Effector memory CD4-positive, alpha-beta T cell (primary cell): ENCODE data around the gene TRIOBP.

Experiments used
- DNase-seq, 3 donors: peaks; one replicate each; pipeline ENCODE4 v3.0.0-alpha.2; 2020
- H3K27ac ChIP-seq: 2 replicates; pipeline ENCODE4 v1.7.0; 2013; ENCODE audit warnings: mild to moderate bottlenecking, low read length, moderate library complexity; ENCODE audit not compliant: insufficient read depth, poor library complexity, severe bottlenecking
- H3K27me3 ChIP-seq: replicated peaks from 2 replicates; pipeline ENCODE4 v1.7.0; 2013; ENCODE audit warnings: mild to moderate bottlenecking, low read length; ENCODE audit not compliant: insufficient read depth, control insufficient read depth, poor library complexity, severe bottlenecking
- H3K36me3 ChIP-seq: 2 replicates; pipeline ENCODE4 v1.7.0; 2013; ENCODE audit warnings: mild to moderate bottlenecking, low read length, moderate library complexity; ENCODE audit not compliant: control insufficient read depth, insufficient read depth
- H3K4me1 ChIP-seq: 2 replicates; pipeline ENCODE4 v1.7.0; 2013; ENCODE audit warnings: low read length, mild to moderate bottlenecking; ENCODE audit not compliant: control insufficient read depth, insufficient read depth, poor library complexity, severe bottlenecking
- H3K4me3 ChIP-seq: 2 replicates; pipeline ENCODE4 v1.7.0; 2013; ENCODE audit warnings: low read length, low read depth, mild to moderate bottlenecking; ENCODE audit not compliant: insufficient read depth, poor library complexity, severe bottlenecking
- H3K9me3 ChIP-seq: 2 replicates; pipeline ENCODE4 v1.7.0; 2013; ENCODE audit warnings: mild to moderate bottlenecking, low read length, moderate library complexity; ENCODE audit not compliant: control insufficient read depth

Gene TRIOBP

DNA sequence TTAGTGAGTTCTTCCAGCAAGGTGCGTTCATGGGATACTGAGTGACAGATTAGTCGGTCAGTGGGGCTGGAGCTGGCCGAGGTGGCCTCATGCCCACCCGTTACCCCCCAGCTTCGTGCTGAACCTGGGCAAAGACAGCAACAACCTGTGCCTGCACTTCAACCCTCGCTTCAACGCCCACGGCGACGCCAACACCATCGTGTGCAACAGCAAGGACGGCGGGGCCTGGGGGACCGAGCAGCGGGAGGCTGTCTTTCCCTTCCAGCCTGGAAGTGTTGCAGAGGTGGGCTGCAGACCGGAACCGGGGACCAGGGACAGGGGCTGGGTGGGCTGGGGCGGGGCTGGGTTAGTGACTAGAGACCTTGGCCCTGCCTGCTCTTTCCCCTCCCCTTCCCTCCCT lies 18.5 kb upstream of the TRIOBP start:
- H3K4me1 ChIP-seq = peaks cover 32% of the 10 kb centered on the region
- no peaks in the 10 kb centered on the region for H3K27me3 ChIP-seq
- no peak for DNase-seq
- no peaks in the 10 kb centered on the region for H3K9me3 ChIP-seq
- H3K36me3 ChIP-seq = peaks cover 3% of the 10 kb centered on the region
- H3K4me3 ChIP-seq = no peak overlapping the region
- H3K27ac ChIP-seq = peak overlapping the region; percentile 98

DNA sequence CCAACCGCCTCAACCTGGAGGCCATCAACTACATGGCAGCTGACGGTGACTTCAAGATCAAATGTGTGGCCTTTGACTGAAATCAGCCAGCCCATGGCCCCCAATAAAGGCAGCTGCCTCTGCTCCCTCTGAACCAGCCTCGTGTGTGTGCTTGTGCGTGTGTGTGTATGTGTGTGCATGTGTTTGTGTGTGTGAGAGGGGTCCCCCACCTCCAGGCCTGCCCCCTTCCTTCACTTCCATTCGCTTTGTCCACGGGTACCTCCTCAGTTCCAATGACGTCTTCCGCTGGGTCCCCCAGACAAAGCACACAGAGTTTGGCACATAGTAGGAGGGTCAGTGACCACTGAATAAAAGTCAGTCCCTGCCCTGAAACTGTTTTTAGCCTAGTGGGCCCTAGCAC lies 17.2 kb upstream of the TRIOBP start:
- Histone ChIP-seq H3K4me1 (peaks cover 27% of the 10 kb centered on the region), H3K36me3 (peaks cover 3% of the 10 kb centered on the region), H3K27ac (no peak overlapping the region), H3K9me3 (no peaks in the 10 kb centered on the region), H3K27me3 (no peaks in the 10 kb centered on the region), H3K4me3 (no peak overlapping the region)
- DNase-seq = no peak

DNA sequence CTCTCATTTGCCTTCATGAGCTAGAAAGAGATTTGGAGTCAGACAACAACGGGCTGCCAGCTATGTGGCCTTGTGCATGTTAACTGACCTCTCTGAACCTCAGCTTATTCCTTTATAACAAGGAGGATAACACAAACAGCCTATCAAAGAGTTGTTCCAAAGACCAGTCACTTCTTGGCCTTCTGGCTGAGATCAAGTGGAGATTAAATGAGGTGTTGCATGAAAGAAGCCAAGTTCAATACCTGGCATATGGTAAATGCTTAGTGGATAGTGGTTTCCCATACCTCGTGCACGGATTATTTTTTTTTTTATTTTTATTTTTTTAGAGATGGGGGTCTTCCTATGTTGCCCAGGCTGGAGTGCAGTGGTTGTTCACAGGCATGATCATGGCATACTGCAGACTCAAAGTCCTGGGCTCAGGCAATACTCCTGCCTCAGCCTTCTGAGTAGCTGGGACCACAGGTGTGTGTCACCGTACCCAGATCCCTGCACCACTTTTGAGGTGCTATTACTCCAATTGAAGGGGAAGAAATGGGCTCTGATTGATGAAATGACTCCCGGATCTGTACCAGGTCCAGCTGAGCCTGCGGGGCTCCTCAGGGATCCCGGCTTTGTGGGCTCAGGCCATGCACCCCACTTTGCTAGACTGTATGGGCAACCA lies 16.5 kb upstream of the TRIOBP start:
- no peaks in the 10 kb centered on the region for H3K27me3 ChIP-seq
- H3K4me1 ChIP-seq = peaks cover 21% of the 10 kb centered on the region
- H3K27ac ChIP-seq = peak overlapping the region; percentile 1
- no peak for DNase-seq
- H3K9me3 ChIP-seq = no peaks in the 10 kb centered on the region
- no peak overlapping the region for H3K4me3 ChIP-seq
- peaks cover 3% of the 10 kb centered on the region for H3K36me3 ChIP-seq

DNA sequence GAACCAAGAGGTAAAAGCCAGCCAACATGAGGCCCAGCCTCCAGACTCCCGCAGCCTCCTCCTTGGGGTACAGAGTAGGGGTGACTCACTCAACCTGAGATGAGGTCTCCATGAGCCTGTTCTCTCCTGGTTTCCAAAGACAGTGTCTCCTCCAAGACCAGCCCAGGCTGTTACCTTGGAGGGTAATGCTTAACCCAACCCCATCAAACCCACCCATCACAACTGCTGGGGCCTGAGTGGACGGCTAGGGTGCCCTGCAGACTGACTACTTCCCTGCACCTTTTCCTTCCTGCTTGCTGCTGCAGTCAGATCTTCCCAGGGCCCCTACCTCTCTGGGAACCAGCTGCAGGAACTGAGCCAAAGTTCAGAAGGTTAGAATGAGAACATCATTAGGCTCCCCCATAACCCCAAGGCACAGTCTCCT lies 15.8 kb upstream of the TRIOBP start:
- Histone ChIP-seq H3K4me1 (peaks cover 16% of the 10 kb centered on the region), H3K27ac (peak overlapping the region; percentile 1), H3K27me3 (no peaks in the 10 kb centered on the region), H3K4me3 (no peak overlapping the region), H3K36me3 (peaks cover 3% of the 10 kb centered on the region), H3K9me3 (no peaks in the 10 kb centered on the region)
- DNase-seq = no peak

DNA sequence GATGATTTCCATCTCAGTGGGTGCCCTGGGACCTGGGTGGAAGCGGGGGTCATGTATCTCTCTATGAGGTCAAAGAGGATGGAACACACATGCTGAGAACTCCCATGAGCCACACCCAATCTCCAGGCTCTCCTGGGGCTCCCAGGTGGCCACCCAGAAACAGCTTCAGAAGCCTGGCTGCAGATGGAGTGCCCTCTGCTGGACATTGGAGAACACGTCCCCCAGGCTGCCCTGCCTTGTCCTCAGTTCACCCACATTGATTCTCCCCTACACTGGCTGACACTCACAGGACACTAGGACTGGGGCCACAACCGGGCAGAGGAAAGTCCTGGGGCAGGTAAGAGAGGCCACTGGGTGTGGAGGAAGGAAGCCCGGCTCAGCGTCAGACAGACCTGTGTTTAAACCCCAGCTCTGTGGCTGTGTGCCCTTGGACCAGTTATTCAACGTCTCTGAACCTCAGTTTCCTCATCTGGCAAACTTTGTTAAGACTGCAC lies 15.2 kb upstream of the TRIOBP start:
- DNase-seq = peak; percentile 41 to 60 (median 46)
- Histone ChIP-seq H3K4me3 (no peak overlapping the region), H3K9me3 (no peaks in the 10 kb centered on the region), H3K4me1 (peaks cover 13% of the 10 kb centered on the region), H3K27ac (no peak overlapping the region), H3K36me3 (peaks cover 3% of the 10 kb centered on the region), H3K27me3 (no peaks in the 10 kb centered on the region)

- Histone ChIP-seq H3K4me3 (no peak overlapping the region), H3K27ac (no peak overlapping the region), H3K4me1 (peaks cover 21% of the 10 kb centered on the region)
These were observed 11.8 kb upstream of the TRIOBP start for GRCh38 chr22:37684803-37685615.

GRCh38 chr22:37686002-37686982 lies 10.6 kb upstream of the TRIOBP start, which contains the start of gene NOL12:
Gene NOL12 (plus strand): TSS chr22:37686343. CDS start chr22:37686393, 50 bp downstream.
- peak; percentile 40 to 60 (median 59) for DNase-seq

More at GRCh38 chr22:37684803-37685615, 11.8 kb upstream of the TRIOBP start:
- Histone ChIP-seq H3K27me3 (no peaks in the 10 kb centered on the region), H3K36me3 (peaks cover 19% of the 10 kb centered on the region), H3K9me3 (no peaks in the 10 kb centered on the region)
- DNase-seq = no peak

GRCh38 chr22:37690407-37690806 lies 6.4 kb upstream of the TRIOBP start:
- Histone ChIP-seq H3K36me3 (peaks cover 55% of the 10 kb centered on the region), H3K4me1 (peaks cover 17% of the 10 kb centered on the region), H3K27ac (no peak overlapping the region)

More at GRCh38 chr22:37686002-37686982, 10.6 kb upstream of the TRIOBP start, which contains the start of gene NOL12:
- H3K27me3 ChIP-seq = no peaks in the 10 kb centered on the region
- H3K4me1 ChIP-seq = peaks cover 19% of the 10 kb centered on the region
- peaks cover 32% of the 10 kb centered on the region for H3K36me3 ChIP-seq
- no peaks in the 10 kb centered on the region for H3K9me3 ChIP-seq
- H3K27ac ChIP-seq = peak within 1 kb of the TSS; percentile 88
- H3K4me3 ChIP-seq = peak within 1 kb of the TSS; percentile 98

DNA sequence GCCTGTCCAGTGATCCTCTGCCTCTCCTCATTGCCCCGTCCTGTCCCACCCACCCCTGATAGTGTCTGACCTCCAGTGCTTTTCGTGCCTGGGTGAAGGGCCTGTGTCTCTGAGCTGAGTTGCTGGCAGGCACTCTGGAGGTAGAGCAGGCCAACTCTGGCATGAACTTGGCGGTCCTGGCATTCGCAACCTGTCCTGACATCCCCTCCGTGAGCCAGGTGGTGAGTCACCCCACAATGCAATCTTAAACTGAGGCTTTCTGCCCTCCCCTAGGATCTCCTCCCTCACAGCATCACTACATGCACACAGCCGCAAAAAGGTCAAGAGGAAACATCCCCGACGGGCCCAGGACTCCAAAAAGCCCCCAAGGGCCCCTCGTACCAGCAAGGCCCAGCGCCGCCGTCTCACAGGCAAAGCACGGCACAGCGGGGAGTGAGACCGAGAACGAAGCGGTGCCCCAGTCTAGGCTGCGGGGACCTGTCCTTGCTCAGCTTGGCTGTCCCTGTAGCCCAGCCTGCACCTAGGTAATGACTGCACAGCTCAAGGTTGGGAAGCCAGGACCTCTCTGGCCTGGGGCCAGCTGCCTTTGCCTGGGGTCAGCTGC lies 5.8 kb upstream of the TRIOBP start:
- Histone ChIP-seq H3K4me3 (no peak overlapping the region), H3K36me3 (peaks cover 55% of the 10 kb centered on the region), H3K4me1 (peaks cover 15% of the 10 kb centered on the region), H3K27ac (no peak overlapping the region), H3K27me3 (no peaks in the 10 kb centered on the region), H3K9me3 (no peaks in the 10 kb centered on the region)
- no peak for DNase-seq

More at GRCh38 chr22:37690407-37690806, 6.4 kb upstream of the TRIOBP start:
- Histone ChIP-seq H3K4me3 (no peak overlapping the region), H3K27me3 (no peaks in the 10 kb centered on the region), H3K9me3 (no peaks in the 10 kb centered on the region)
- no peak for DNase-seq
